PC-9 (cell line): ENCODE data around the gene MTHFD1L. TPM values are rescaled to one million over a fixed set of nuclear protein-coding genes. Genes with fewer than 3 reads are reported as not detected.

ENCODE experiments used
- BruUV-seq: library from RNA; stranded (reverse); fragments of 400-500 nt; replicated peaks from 2 replicates; lab custom pipeline; 2021; lab: Mats Ljungman, UMichigan
- CTCF ChIA-PET: fragments of 300-600 bp; sonication (Branson Sonifier 250); formaldehyde crosslinking; loops from one replicate; lab custom pipeline; 2022; ENCODE audit warnings: antibody characterized with exemption; lab: Charles Lee
- POLR2A ChIA-PET: fragments of 300-600 bp; sonication (Branson Sonifier 250); formaldehyde crosslinking; loops from one replicate; lab custom pipeline; 2022; ENCODE audit warnings: antibody characterized with exemption; ENCODE audit not compliant: unreplicated experiment; lab: Charles Lee
- DNase-seq, 2 experiments: peaks; one replicate each; pipeline versions ENCODE4 v3.0.0 to v3.0.0-alpha.2; 2015 to 2022; ENCODE audit warnings: mixed read lengths in 1 of 2
- H2AFZ ChIP-seq: fragments of 200-600 bp; sonication (generic); 2 replicates; pipeline ENCODE4 v1.8.1; 2017; ENCODE audit warnings: antibody characterized with exemption
- H3F3A ChIP-seq: fragments of 200-600 bp; sonication (generic); 2 replicates; pipeline ENCODE4 v1.8.1; 2017; ENCODE audit warnings: antibody characterized with exemption, mild to moderate bottlenecking, low read depth; ENCODE audit not compliant: insufficient read depth
- H3K27ac ChIP-seq: fragments of 200-600 bp; sonication (generic); 2 replicates; pipeline ENCODE4 v1.6.1; 2016; ENCODE audit warnings: mixed run types
- H3K27me3 ChIP-seq: fragments of 200-600 bp; sonication (generic); 2 replicates; pipeline ENCODE4 v1.6.1; 2016; ENCODE audit warnings: low read depth, mixed run types; ENCODE audit not compliant: insufficient read depth
- H3K36me3 ChIP-seq: fragments of 200-600 bp; sonication (generic); 2 replicates; pipeline ENCODE4 v1.6.1; 2016; ENCODE audit warnings: low read depth, mixed run types
- H3K4me1 ChIP-seq: fragments of 200-600 bp; sonication (generic); replicated peaks from 2 replicates; pipeline ENCODE4 v1.6.1; 2016; ENCODE audit warnings: mixed run types; ENCODE audit not compliant: insufficient read depth
- H3K4me2 ChIP-seq: fragments of 200-600 bp; sonication (generic); 2 replicates; pipeline ENCODE4 v1.6.1; 2017; ENCODE audit warnings: mixed run types
- H3K4me3 ChIP-seq: fragments of 200-600 bp; sonication (generic); 2 replicates; pipeline ENCODE4 v1.6.1; 2016; ENCODE audit warnings: mixed run types
- H3K79me2 ChIP-seq: fragments of 200-600 bp; sonication (generic); 2 replicates; pipeline ENCODE4 v1.6.1; 2017; ENCODE audit warnings: low read depth, mixed run types
- H3K9me2 ChIP-seq: fragments of 200-600 bp; sonication (generic); 2 replicates; pipeline ENCODE4 v1.8.1; 2017; ENCODE audit warnings: mild to moderate bottlenecking; ENCODE audit not compliant: insufficient read depth
- H3K9me3 ChIP-seq: fragments of 200-600 bp; sonication (generic); 2 replicates; pipeline ENCODE4 v1.8.1; 2016; ENCODE audit warnings: low read depth; ENCODE audit not compliant: insufficient read depth
- H4K20me1 ChIP-seq: fragments of 200-600 bp; sonication (generic); 2 replicates; pipeline ENCODE4 v1.8.1; 2017; ENCODE audit not compliant: insufficient read depth
- EZH2 ChIP-seq: fragments of 200-600 bp; sonication (generic); IDR thresholded peaks from 2 replicates; pipeline ENCODE4 v1.8.0; 2017; ENCODE audit warnings: antibody characterized with exemption, low read depth
- intact Hi-C: fragments of 100-400 bp; cut with micrococcal nuclease; formaldehyde crosslinking; loops from one replicate; pipeline ENCODE4 v1.10.0; 2022; ENCODE audit not compliant: unreplicated experiment
- total RNA-seq: library from RNA; stranded (reverse); gene quantifications from 2 replicates; pipeline ENCODE4 v1.2.3, GENCODE V29; 2021
- TF ChIP-seq, protein P1 (sequence below): fragments of 200-600 bp; sonication (generic); conservative IDR thresholded peaks from 2 replicates; pipeline ENCODE4 v1.6.1; 2017; ENCODE audit warnings: mixed run types, antibody characterized with exemption, mild to moderate bottlenecking, moderate library complexity

MTHFD1L gene
- total RNA-seq, 1 experiment from 2014 or later: 53.3 TPM

DNA sequence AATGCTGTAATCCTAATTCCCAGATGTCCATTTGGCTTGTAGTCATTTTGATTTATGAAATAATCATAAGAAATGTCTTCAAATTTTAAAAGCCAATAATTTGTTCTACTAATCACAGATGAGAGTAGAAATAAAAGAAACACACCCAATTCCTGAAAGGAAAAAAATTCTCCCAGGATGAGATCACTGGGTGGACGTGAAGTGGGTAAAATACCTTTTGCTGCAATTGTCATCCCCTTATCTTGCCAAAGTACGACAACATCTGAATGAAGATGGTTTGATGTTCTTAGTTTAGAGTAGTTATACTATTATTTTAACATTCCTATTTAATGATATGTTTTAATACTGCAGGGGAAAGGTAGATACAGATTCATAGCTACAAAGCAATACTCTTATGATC lies 33.7 kb downstream of the MTHFD1L start:
- H2AFZ ChIP-seq: no peak overlapping the region
- peaks cover 10% of the 10 kb centered on the region for H3K79me2 ChIP-seq
- no peaks in the 10 kb centered on the region for H3K27me3 ChIP-seq
- intact Hi-C loops: no loop called here
- peaks cover 23% of the 10 kb centered on the region; the same call in 1 of the 2 replicates for H3K36me3 ChIP-seq
- no peak overlapping the region for H3K4me2 ChIP-seq
- H3F3A ChIP-seq: peaks cover 17% of the 10 kb centered on the region; the same call in 1 of the 2 replicates
- BruUV-seq: no TSS peak
- no peak overlapping the region for H3K27ac ChIP-seq
- peaks cover 20% of the 10 kb centered on the region for H3K4me1 ChIP-seq
- DNase-seq: no peak
- no peak overlapping the region for H3K4me3 ChIP-seq
- TF ChIP-seq, protein P1, sequence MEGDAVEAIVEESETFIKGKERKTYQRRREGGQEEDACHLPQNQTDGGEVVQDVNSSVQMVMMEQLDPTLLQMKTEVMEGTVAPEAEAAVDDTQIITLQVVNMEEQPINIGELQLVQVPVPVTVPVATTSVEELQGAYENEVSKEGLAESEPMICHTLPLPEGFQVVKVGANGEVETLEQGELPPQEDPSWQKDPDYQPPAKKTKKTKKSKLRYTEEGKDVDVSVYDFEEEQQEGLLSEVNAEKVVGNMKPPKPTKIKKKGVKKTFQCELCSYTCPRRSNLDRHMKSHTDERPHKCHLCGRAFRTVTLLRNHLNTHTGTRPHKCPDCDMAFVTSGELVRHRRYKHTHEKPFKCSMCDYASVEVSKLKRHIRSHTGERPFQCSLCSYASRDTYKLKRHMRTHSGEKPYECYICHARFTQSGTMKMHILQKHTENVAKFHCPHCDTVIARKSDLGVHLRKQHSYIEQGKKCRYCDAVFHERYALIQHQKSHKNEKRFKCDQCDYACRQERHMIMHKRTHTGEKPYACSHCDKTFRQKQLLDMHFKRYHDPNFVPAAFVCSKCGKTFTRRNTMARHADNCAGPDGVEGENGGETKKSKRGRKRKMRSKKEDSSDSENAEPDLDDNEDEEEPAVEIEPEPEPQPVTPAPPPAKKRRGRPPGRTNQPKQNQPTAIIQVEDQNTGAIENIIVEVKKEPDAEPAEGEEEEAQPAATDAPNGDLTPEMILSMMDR: no peak
- no peak for TF ChIP-seq EZH2
- H3K9me2 ChIP-seq: no peaks in the 10 kb centered on the region
- CTCF ChIA-PET: no interaction called here
- no peaks in the 10 kb centered on the region for H3K9me3 ChIP-seq
- peaks cover 11% of the 10 kb centered on the region; the same call in 1 of the 2 replicates for H4K20me1 ChIP-seq
- POLR2A ChIA-PET: interaction anchor here (0.5 kb wide), 1 partner anchor 500 kb away, joined by 3 read pairs; no protein-coding TSS in a partner anchor

DNA sequence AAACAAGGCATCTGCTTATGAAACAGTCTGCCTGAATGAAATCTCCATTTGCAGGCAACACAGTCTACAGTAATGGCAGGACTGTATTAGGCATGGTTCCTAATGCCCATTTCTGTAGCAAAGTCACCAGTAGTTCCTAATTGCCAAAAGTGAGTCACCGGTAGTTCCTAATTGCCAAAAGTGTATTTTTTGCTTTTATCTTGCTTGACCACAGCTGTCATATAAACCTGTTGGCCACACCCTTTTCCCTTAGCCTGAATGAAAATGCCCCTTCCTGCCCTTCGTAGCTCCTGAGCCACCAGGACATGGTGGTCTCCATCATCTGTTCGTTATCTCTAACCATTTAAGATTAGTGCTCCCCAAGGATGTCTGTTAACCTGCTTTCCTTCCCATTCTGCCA lies 34.5 kb downstream of the MTHFD1L start:
- POLR2A ChIA-PET: interaction anchor here (0.5 kb wide), 1 partner anchor 501 kb away, joined by 3 read pairs; no protein-coding TSS in a partner anchor
- H3K4me2 ChIP-seq: no peak overlapping the region
- intact Hi-C loops: no loop called here
- H3K9me2 ChIP-seq: no peaks in the 10 kb centered on the region
- H3F3A ChIP-seq: peaks cover 9% of the 10 kb centered on the region; the same call in 1 of the 2 replicates
- no peaks in the 10 kb centered on the region for H3K9me3 ChIP-seq
- no peak overlapping the region for H2AFZ ChIP-seq
- peaks cover 12% of the 10 kb centered on the region for H3K4me1 ChIP-seq
- DNase-seq: no peak
- H3K27me3 ChIP-seq: no peaks in the 10 kb centered on the region
- no peak overlapping the region for H3K4me3 ChIP-seq
- H4K20me1 ChIP-seq: peaks cover 7% of the 10 kb centered on the region; the same call in 1 of the 2 replicates
- no peak for TF ChIP-seq EZH2
- TF ChIP-seq, protein P1: no peak
- H3K79me2 ChIP-seq: peaks cover 10% of the 10 kb centered on the region
- no TSS peak for BruUV-seq
- CTCF ChIA-PET: no interaction called here
- peaks cover 23% of the 10 kb centered on the region; the same call in 1 of the 2 replicates for H3K36me3 ChIP-seq
- no peak overlapping the region for H3K27ac ChIP-seq

DNA sequence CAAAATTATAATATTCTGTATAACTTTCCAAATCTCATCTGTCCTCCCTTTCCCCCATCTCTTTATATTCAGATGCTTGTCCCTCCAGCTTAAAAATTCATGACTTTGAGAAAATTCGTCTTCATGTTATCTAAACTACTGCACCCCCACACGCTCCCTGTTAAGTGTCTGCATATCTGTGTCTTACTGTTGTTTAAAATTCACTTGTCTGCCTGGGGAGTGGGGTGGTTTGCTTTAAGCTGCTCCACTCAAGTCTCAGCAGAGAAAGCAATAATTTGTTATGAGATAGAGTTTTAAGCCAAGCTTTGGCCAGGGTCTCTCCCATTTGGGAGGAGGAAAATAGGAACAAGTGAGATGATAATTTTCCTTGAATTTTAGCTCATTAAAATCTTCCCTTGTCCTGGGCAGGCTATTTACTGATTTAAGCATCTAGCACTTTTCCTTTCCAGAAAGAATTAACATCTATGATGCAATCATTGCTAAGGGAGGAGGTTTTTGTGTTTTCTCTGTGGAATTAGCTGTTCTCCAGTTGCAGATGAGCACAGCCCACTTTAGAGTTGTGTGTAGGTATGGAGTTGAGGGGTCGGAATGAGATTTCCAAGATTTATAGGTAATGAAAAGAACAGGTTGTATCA lies 36.8 kb downstream of the MTHFD1L start:
- H3K9me3 ChIP-seq: no peaks in the 10 kb centered on the region
- no peaks in the 10 kb centered on the region for H3K4me1 ChIP-seq
- no peak overlapping the region for H3K27ac ChIP-seq
- H3F3A ChIP-seq: 0 out of 2 replicates have a peak, but pooled peaks cover under 1% of the 10 kb centered on the region
- H4K20me1 ChIP-seq: peaks cover 5% of the 10 kb centered on the region; the same call in 1 of the 2 replicates
- peaks cover 20% of the 10 kb centered on the region for H3K36me3 ChIP-seq
- BruUV-seq: no TSS peak
- no peaks in the 10 kb centered on the region for H3K9me2 ChIP-seq
- POLR2A ChIA-PET: no interaction called here
- H3K4me2 ChIP-seq: no peak overlapping the region
- no peak for DNase-seq
- CTCF ChIA-PET: no interaction called here
- no peaks in the 10 kb centered on the region for H3K27me3 ChIP-seq
- no peak overlapping the region for H2AFZ ChIP-seq
- no peak for TF ChIP-seq EZH2
- TF ChIP-seq, protein P1: no peak
- no peaks in the 10 kb centered on the region for H3K79me2 ChIP-seq
- no peak overlapping the region for H3K4me3 ChIP-seq
- intact Hi-C loops: no loop called here
